Hematopoietic multipotent progenitor cell (in vitro differentiated cells): Measurements from ENCODE around the gene PLEKHG4B. TPM values are rescaled to one million over a fixed set of nuclear protein-coding genes. Genes with fewer than 3 reads are reported as not detected.
"Not testable (repeated sequence)": the region's sequence is repeated elsewhere in the genome, so short reads cannot be mapped to it uniquely, and the experiment has no call there.

Source experiments
- DNase-seq, 3 donors: peaks; one replicate each; pipeline ENCODE4 v3.0.0-alpha.2; 2011 to 2015; ENCODE audit warnings: low read depth in 2 of 3, low spot score in 2 of 3
- total RNA-seq: library from RNA; depleted of rRNA; stranded (reverse); fragments of >200 nt; gene quantifications from one replicate; pipeline ENCODE4 v1.2.3, GENCODE V29; 2012

PLEKHG4B gene, protein sequence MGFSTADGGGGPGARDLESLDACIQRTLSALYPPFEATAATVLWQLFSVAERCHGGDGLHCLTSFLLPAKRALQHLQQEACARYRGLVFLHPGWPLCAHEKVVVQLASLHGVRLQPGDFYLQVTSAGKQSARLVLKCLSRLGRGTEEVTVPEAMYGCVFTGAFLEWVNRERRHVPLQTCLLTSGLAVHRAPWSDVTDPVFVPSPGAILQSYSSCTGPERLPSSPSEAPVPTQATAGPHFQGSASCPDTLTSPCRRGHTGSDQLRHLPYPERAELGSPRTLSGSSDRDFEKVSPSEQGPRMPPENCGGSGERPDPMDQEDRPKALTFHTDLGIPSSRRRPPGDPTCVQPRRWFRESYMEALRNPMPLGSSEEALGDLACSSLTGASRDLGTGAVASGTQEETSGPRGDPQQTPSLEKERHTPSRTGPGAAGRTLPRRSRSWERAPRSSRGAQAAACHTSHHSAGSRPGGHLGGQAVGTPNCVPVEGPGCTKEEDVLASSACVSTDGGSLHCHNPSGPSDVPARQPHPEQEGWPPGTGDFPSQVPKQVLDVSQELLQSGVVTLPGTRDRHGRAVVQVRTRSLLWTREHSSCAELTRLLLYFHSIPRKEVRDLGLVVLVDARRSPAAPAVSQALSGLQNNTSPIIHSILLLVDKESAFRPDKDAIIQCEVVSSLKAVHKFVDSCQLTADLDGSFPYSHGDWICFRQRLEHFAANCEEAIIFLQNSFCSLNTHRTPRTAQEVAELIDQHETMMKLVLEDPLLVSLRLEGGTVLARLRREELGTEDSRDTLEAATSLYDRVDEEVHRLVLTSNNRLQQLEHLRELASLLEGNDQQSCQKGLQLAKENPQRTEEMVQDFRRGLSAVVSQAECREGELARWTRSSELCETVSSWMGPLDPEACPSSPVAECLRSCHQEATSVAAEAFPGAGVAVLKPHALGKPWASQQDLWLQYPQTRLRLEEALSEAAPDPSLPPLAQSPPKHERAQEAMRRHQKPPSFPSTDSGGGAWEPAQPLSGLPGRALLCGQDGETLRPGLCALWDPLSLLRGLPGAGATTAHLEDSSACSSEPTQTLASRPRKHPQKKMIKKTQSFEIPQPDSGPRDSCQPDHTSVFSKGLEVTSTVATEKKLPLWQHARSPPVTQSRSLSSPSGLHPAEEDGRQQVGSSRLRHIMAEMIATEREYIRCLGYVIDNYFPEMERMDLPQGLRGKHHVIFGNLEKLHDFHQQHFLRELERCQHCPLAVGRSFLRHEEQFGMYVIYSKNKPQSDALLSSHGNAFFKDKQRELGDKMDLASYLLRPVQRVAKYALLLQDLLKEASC (N-terminal part only)
- total RNA-seq: 7.0 TPM

DNA sequence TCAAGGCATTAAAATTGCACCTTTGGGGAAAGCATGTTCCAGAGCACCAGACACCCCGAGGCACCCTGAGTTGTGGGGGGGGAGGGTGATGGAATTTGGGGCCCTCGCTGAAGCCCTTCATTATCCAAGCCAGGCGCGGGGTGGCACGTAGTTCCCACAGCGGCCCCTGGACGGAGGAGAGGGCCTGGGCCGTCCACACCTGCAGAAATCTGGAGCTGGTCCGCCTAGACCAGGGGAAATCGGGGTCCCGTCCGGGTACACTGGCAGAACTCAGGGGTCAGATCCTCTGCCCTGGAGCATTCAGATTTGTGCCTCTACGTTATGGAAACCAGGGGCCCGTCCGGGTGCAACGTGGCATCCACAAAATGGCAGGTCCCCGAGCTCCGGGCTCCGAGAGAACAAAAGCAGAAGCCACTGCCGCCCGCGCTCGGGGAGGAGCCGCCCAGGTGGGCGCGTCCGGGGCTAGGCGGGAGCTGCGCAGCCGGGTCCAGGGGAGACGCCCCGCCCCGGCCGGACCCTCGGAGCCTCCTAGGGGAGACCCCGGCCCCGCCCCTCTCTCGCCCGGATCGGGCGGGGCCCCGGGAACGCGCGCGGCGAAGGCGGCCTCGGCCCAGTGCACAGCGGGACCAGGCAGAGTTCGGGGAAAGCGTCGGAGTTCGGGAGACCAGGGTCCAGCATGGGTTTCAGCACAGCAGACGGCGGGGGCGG is at the start of gene PLEKHG4B:
TSS of gene PLEKHG4B (plus strand) at position 613 of the 708 bp plus-strand sequence. CDS start at position 677, 64 bp downstream.
- peak in 2 of 3 donors; percentile 64 to 78 for DNase-seq

DNA sequence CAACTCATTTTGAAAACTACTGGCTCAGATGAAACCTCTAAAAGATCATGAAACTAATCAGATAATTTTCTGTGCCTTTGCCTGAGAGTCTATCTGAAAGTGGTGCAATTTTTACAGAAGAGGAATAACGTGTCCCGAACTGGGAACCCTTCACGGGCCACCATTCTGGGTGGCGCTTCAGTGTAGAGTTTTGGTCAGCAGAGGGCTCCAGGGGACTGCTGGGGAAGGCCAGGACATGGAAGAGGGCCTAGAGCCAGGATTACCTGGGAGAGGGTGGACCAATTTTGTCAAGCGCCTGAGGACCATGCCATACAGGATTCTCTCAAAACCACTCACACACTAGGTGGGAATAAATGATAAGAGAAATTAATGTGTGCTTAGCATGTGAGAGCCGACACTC is 49.7 kb upstream of the PLEKHG4B start:
- no peak for DNase-seq

DNA sequence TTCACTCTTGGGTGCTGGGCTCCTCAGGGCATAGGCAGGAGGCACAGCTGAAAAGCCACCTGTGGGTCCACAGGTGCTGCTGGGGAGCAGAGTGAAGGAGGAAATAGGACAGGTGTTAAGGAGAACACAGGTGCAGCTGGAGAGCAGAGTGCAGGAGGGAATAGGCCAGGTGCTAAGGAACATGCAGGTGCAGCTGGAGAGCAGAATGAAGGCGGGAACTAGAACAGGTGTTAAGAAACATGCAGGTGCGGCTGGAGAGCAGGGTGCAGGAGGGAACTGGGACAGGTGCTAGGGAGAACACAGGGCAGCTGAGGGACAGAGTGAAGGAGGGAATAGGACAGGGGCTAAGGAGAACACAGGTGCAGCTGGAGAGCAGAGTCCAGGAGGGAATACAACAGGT is 43.8 kb upstream of the PLEKHG4B start:
- DNase-seq: no peak

DNA sequence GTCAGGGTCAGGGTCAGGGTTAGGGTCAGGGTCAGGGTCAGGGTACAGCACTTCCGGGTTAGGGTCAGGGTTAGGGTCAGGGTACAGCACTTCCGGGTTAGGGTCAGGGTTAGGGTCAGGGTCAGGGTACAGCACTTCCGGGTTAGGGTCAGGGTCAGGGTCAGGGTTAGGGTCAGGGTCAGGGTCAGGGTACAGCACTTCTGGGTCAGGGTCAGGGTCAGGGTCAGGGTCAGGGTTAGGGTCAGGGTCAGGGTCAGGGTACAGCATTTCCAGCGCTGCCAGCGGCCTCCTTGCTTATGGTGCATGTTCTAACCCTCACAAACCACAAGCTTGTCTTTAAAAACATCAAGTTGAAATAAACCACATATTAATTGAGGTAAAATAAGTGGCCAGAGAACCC is 42.4 kb upstream of the PLEKHG4B start:
- not testable (repeated sequence) for DNase-seq

DNA sequence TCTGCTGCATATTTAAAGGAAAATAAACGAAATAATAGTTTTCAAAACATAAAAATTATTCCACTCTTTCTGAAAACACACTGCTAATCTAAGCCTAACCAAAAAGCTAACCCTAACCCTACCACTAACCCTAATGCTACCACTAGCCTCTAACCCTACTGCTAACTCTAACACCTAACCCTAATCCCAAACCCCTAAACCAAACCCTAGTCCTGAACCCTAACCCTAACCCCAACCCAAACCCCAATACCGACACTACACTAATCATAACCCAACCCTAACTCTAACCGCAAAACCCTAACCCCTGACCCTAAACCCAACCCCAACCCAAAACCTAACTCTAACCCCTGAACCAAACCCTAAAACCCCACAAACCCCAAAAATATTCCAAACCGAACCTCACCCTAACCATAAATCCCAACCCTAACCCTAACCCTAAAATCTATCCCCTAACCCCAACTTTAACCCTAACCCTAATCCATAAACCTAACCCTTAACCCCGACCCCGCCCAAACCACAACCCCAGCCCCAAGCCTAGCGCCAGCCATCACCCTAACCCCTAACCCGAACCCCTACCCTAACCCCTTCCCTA is 41.9 kb upstream of the PLEKHG4B start:
- DNase-seq: no peak

DNA sequence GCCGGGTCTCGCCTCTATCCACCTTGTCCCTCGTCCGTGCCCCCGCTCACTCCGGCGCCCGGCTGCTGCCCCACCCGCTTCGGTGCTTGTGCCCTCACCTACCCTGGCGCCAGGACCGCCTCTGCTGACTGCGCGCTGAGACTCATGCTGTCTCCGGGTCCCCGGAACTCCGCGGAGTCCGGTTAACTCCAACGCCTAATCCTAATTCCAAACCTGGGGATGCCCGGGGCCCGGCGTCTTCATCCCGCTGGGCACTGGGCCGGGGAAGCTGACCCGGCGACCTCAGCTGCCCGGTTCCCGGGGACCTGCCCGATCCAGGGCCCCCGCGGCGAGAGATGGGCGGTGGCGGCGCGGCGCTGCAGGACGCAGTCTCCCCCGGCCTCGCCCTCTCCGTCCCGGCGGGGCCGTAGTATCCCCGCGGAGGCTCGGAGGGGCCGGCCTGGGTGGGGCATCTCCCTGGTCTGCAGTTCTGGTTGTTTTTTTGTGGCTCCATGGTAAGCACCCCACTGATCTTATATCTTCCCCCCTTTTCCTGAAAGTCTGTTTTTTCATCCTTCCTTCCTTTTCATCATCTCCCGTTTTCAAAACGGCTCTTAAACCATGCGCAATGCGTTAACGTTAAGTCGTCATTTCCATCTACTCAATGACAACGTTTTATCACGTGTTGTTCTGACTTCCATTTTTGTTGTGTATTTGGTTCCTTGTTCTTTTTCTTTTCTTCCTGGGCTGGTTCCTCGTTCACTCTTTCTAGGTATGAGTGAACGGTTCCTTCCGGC is 41.1 kb upstream of the PLEKHG4B start:
- no peak for DNase-seq

DNA sequence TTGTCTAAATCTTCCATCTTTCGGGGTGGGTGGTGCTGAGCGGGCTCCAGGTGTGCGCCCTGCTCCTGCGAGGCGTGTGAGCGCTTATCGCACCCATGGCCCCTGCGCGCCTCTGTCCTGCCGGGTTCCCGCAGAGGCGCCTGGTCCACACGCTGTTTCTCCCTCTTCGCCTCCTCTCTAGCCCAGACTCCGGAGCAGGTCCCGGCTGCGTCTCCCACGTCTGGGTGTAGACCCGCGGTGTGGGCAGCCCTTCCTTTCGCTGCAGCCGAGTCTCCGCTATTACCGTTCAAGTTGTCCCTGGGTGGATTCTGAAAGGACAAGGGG is 40.5 kb upstream of the PLEKHG4B start:
- DNase-seq: no peak

DNA sequence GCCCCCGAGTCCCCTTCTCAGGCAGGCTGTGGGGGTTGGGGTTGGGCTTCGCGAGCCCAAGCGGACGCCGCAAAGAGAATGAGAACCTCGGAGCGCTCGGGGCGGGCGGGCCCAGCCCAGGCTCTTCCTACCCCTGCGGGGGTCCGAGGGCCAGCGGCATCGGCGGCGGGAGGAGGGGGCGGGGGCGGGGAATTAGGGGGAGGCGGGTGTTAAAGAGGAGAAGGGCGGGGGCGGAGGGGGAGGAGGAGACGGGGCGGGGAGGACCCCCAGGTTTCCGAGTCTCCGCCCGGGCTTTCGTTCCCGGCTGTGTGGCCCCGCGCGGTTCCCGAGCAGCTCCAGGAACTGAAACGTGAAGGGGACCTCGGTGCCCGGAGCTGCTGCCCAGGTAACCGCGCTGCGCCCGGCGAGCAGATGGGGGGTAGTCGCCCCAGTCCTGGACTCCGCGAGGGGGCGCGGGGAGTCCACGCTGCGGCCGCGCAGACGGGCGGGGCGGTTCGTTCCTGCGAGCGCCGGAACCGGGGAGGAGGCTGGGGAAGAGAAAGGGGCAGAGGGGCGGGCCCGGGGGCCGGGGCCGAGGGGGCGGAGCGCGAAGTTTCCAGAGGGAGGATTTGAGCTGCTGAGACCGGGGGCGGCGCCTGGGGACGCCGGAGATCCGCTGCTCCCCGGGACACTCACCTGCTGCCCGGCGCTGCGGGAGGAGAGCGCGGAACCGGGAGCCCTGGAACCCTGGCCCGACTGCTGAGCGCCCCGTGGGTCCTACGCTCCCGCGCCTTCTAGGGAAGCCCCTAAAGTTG is 38.4 kb upstream of the PLEKHG4B start:
- peak in 2 of 3 donors; percentile 64 to 70 for DNase-seq

DNA sequence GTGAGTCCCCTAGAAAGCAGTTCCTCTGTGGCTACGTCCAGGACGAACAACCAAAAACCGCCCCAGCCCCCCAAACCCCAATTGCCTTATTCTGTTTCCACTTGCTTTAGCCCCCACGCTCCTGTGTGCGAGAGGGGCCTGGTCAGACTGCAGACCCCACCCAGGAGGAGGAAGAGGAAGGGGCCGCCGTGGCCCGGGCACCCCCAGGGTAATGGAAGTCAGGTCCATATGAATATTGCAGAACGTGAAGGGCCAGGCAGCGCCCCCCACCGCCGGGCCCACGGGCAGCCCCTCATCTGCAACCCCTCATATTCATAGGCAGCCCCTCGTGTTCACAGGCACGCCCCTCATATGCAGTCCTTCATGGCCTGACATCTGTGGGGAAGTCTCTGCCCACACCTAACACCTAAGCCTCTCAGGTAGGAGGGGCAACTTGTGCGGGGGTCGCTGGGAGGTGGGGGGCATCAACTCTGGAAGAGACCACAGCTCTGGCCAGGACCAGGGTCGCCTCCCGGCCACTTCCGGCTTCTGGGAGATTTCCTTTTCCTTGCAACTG is 37.7 kb upstream of the PLEKHG4B start:
- no peak for DNase-seq

DNA sequence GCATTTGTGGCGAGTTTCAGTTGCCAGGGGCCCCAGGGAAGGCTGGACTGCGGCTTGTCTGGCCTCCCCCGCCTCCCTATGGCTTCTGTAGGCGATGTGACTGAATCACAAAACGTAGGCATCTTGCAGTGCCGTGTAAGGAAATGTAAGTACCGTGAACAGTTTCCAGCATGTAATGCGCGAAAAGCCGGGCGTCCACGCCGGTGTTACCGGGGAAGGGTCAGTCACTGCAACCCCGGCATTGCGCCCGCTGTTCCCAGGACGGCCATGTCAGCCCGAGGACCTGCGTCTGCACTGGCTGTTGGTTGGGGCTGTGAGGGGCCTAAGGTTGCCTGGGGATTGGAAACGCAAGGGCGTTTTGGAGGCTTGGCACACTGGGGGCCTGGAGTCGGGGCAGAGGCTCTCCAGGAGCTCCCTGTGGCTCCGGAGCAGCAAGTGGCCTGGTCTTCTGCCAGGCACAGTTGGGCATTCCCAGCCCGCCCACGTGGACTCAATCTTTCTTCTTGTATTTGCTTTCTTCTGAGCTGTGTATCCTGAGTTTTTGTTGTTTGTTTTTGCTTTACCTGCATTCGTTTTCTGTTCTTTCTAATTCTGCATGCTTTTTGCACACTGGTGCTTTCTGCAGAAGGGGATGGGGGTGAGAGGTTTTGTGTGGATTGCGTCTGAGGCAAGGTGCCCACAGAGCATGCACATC is 36.9 kb upstream of the PLEKHG4B start:
- DNase-seq: no peak

DNA sequence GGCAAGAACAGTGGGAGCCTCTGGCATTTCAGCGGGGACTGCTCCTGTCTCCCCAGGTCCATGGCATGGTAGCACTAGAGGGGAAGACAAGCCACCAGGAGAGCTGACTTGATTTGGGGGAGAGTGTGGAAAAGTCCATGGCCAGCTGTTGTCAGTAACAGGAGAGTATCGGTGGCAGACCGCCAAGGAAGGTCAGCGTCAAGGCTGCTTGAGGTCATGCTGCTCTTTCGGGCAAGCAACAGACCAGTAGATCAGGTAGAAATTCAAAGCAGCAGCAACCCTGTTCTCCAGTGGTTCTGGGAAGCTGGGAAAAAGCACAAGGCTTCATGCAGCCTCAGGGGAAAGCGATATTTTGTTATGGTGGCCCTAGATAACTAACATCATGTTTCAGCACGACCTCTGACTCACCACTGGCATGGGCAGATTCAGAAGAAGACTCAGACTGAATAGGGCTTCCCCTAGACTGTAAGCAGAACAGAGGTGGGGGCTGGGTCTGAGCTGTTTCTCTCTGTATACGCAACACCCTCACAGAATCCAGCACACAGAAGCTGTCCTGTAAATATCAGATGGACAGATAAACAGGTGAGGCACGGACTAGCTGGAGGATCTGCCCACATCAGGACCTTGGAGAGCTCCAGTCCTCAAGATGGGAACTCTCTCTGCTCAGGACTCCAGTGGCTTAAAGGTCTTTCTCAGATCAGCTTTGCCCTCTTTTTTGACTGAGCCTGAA is 35.2 kb upstream of the PLEKHG4B start:
- peak in 2 of 3 donors; percentile 32 to 65 for DNase-seq

DNA sequence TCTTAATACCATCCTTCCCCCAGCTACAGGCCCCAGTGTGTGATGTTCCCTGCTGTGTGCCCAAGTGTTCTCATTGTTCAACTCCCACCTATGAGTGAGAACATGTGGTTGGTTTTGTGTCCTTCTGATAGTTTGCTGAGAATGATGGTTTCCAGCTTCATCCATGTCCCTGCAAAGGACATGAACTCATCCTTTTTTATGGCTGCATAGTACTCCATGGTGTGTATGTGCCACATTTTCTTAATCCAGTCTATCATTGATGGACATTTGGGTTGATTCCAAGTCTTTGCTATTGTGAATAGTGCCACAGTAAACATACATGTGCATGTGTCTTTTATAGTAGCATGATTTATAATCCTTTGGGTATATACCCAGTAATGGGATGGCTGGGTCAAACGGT is 31.7 kb upstream of the PLEKHG4B start:
- not testable (repeated sequence) for DNase-seq

DNA sequence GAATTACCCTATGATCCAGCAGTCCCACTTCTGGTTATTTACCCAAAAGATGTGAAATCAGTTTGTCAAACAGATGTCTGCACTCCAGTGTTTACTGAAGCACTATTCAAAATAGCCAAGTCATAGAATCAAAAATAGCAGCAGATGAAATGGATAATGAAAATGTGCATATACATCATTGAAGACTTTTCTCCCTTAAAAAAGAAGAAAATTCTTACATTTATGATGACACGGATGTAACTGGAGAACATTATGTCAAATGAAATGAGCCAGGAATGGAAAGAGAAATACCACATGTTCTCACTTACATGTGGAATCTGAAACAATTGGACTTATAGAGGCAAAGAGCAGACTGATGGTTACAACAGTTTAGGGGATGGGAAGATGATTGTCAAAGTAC is 21.5 kb upstream of the PLEKHG4B start:
- no peak for DNase-seq

DNA sequence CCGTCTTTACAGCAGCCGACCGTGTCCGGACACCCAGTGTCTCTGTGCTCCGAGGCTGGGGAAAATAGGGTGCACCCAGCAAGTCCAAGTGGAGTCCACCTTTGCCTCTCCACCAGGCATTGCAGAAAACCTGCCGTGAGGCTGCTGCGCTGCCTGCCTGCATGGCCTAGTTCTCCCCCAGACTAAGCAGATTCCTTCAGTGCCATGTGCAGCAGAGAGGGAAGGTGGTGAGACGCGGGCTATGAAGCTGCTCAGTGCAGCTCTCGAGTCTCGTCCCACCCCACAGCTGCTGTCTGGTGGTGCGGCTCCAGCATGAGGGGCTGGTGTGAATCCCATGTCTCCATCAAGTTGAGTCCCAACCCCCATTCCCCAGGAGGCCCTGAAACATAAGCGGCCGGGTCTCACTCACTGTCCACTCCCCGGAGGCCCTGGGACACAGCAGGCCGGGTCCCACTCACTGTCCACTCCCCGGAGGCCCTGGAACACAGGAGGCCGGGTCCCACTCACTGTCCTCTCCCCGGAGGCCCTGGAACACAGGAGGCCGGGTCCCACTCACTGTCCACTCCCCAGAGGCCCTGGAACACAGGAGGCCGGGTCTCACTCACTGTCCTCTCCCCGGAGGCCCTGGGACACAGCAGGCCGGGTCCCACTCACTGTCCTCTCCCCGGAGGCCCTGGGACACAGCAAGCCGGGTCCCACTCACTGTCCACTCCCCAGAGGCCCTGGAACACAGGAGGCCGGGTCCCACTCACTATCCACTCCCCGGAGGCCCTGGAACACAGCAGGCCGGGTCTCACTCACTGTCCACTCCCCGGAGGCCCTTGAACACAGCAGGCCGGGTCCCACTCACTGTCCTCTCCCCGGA is 19.4 kb upstream of the PLEKHG4B start:
- DNase-seq: not testable (repeated sequence)

DNA sequence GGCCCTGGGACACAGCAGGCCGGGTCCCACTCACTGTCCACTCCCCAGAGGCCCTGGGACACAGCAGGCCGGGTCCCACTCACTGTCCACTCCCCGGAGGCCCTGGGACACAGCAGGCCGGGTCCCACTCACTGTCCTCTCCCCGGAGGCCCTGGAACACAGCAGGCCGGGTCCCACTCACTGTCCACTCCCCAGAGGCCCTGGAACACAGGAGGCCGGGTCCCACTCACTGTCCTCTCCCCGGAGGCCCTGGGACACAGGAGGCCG is 18.9 kb upstream of the PLEKHG4B start:
- DNase-seq: not testable (repeated sequence)
